Stimulated activated CD8-positive, alpha-beta memory T cell treated with anti-CD3 and anti-CD28 coated beads, Interleukin-4, amount 100 ng/mL, for 4 hours (primary cell): ENCODE measurements around the gene IL5.
"Not testable (repeated sequence)": the region's sequence is repeated elsewhere in the genome, so short reads cannot be mapped to it uniquely, and the experiment has no call there.

Experiments used
- DNase-seq, 2 donors: peaks; one replicate each; pipeline ENCODE4 v3.0.0-alpha.2; 2020; ENCODE audit warnings: low read depth in 2 of 2, low spot score in 1 of 2

IL5 gene

DNA sequence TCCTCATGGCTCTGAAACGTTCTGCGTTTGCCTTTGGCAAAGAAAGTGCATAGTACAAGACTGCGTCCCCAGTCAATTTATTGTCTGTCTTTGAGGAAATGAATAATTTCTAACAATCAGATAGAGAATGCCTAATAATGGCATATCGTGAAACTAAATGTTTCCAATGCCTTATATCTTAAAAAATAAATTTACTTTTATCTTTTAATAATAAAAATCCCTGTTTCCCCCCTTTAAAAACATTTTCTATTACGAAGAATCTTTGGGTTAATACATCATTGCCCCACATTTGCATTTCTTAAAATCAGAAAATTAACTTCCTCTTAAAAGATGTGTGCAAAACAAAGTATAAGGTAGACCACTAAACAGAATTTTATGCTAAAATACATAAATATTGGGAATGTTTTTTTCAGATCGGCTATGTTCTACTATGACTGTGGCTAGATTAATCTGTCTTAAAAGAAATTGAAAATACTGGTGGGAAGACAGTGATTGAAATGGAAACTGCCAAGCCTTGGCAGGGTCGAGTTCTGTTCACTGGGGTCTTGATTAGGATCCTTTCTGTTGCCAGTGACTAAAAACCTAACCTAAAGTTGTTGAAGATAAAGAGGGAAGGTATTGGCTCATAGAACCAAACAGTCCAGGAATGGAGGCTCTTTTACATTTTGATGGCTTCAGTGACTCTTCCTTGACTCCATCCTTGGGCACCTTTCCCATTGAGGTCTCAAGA lies at the start of gene IL5:
TSS of gene IL5 (minus strand) at position 51 of the 730 bp plus-strand sequence. CDS start at position 7, 44 bp downstream.
- DNase-seq: no peak

DNA sequence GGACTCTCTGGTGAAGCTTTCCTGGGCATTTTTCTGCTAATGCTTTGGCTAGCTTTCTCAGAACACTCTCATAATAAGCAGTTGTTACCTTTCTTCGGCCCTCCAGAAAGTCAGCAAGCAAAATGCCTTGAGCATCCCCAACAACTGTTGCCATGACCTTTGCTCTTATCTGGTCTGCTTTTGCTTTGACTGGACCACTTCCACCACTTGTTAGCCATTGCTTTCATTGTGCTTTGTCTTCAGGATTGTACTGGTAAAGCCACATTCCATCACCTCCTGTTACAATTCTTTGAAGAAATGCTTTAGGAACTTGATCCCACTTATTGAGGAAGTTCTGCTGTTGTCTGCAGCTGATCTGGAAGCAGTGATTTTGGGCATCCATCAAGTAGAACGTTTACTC lies 49.2 kb upstream of the IL5 start:
- no peak for DNase-seq

DNA sequence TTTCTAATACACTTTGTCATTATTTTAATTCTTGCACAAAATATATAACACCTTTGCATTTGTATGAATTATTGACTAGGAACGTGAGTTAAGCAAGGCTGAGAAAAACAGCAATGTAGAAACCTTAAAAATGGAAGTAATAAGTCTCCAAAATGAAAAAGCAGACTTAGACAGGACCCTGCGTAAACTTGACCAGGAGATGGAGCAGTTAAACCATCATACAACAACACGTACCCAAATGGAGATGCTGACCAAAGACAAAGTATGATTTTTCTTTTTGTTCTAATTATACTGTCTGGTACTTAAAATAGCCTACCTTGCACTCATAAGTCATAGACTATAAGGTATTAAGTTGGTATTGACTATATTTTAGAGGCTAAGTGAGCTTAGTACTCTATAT lies 47.8 kb upstream of the IL5 start:
- DNase-seq: no peak

DNA sequence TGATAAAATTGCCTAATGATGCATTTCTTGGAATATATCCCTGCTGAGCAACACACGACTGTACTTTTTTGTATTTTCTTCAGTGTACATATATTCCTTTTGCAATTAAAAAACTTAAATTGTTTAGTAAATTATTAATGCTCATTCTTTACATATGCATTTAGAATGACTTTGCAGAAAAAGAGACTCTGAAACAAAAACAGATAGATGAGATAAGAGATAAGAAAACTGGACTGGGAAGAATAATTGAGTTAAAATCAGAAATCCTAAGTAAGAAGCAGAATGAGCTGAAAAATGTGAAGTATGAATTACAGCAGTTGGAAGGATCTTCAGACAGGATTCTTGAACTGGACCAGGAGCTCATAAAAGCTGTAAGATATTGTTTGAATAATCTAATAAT lies 46.1 kb upstream of the IL5 start:
- DNase-seq: no peak

DNA sequence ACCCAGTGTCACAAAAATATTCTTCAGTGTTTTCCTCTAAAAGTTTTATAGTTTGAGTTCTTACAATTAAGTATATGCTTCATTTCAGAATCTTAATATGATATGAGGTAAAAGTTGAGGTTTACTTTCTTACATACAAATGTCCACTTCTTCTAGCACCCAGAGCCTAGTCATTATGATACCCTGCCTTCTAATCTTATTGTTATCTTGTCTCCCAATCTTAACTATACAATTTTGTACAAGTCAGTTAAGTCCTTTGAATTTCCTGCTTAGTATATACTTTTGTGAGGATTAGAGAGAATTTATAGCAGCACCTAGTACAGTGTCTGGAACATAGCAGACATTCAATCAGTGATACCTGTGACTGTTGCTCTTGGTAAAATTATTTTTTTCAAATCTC lies 42.7 kb upstream of the IL5 start:
- no peak for DNase-seq

DNA sequence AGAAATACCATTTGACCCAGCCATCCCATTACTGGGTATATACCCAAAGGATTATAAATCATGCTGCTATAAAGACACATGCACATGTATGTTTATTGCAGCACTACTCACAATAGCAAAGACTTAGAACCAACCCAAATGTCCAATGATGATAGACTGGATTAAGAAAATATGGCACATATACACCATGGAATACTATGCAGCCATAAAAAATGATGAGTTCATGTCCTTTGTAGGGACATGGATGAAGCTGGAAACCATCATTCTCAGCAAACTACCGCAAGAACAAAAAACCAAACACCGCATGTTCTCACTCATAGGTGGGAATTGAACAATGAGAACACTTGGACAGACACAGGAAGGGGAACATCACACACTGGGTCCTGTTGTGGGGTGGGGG lies 41.2 kb upstream of the IL5 start:
- not testable (repeated sequence) for DNase-seq

DNA sequence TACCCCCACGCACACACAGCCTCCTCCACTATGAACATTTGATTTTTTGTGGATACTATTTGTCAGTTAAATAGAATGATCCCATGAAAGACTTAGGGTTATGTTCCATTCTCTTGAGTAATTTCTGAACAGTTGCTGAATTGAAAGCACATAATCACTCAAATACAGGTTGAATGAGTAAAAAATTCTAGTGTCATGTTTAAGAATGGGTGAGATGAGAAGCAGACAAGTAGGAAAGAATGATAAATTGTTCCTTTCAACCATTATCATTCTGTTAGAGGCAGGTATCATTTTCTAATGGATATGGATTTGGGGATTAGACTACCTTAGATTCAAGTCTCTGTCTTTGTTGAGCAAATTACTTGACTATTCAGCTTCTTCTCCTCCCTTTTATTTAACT lies 32.8 kb upstream of the IL5 start:
- no peak for DNase-seq

DNA sequence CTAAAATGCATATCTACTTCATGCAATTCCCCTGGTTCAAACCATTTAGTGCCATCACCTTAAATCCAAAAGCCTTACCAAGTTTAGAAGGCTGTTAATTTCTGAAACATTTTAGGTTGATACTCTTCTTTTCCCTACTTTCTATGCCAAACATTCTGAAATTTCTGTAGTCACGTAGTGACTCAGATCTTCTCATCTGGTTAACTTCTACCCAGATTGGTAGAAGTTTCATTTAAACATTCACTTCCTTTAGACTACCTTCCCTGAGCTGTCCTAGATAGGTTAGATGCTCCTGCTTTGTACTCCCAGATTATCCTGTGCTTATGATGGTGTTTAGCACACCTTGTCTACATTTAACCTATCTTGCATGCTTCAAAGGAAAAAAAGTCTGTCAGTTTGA lies 23.3 kb upstream of the IL5 start:
- no peak for DNase-seq

DNA sequence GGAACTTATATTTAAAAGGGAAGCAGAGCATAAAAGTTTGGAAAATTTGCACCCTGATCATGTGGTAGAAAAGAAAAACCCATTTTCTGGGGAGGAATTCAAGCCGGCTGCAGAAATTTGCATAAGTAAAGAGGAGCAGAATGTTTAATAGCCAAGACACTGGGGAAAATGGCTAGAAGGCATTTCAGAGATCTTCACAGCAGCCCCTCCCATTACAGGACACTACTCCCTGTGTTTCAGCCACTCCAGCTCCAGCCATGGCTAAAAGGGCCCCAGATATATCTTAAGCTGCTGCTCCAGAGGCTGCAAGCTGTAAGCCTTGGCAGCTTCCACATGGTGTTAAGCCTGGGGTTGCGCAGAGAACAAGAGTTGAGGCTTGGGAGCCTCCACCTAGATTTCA lies 21.2 kb upstream of the IL5 start:
- not testable (repeated sequence) for DNase-seq

DNA sequence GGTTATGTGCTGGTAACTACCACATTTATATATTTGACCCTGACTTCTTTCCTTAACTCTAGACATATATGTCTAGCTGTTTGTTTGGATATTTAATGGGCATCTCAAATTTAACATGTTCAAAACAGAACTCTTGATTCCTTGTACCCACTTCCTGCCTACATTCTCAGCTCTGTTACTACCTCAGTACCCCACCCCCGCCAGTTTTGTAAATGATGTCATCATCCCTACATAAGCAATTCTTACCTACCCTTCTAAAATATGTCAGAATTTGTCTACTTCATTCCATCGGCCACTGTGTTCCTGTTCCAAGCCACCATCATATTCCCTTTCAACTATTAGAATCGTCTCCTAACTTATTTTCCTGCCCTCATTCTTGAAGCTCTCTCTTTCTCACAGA lies 18.3 kb upstream of the IL5 start:
- no peak for DNase-seq

DNA sequence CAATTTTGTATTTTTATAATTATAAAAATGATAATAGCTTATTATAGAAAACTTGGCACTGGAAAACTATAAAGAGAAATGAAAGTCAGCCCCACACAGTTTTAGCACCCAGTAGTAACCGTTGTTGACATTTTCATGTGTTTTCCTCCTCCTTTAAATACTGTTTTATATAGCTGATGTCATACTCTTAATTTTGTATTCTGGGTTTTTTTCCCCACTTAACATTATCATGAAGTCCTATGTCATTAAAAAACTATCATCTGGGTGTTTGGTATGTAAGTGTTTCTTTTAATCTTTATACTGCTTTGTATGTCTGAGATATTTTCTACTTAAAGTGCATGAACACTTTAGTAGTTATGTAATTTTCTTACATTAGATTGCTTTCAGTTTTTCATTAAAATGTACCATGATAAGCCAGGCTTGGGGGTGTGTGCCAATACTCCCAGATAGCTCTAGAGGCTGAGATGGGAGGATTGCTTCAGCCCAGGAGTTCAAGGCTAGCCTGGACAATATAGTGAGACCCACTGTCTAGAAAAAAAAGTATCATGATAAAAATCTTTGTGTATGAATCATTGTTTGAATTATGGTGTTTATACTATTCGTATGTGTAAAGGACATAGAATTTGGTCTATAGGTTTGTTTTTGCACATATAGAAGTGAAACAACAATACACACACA lies 16.2 kb upstream of the IL5 start:
- DNase-seq: no peak

DNA sequence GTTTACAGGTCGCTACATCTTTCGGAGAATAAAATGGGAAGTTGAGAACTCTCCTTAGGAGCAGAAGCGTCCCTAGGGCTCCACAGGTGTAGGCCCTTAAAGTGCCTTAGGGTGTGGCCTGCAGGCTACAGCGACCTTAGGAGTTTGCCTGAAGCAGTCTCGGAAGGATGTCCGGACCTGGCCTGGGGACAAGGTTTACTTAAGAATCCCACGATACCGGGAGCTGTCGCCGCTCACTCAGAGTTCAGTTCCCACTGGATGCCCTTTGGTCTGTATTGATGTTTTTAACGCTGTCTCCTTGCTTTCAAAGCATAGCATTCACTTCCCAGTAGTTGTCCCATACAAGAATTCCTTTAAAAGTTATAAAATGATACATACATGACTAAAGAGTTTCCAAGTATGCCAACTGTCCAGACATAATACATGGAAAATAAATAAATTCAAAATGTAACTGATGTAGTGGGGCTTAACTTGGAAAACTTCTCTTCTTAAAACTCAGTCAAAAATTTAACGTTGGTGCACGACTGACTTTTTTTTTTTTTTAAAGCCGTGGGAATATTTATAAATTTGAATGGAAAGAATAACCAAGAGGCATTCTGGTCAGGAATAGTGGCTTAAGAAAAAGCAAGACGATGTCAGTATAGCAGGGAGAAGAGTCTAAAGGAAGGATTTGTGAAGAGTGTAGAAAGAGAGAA lies 14.3 kb upstream of the IL5 start:
- peak in 1 of 2 donors; percentile 4 for DNase-seq

DNA sequence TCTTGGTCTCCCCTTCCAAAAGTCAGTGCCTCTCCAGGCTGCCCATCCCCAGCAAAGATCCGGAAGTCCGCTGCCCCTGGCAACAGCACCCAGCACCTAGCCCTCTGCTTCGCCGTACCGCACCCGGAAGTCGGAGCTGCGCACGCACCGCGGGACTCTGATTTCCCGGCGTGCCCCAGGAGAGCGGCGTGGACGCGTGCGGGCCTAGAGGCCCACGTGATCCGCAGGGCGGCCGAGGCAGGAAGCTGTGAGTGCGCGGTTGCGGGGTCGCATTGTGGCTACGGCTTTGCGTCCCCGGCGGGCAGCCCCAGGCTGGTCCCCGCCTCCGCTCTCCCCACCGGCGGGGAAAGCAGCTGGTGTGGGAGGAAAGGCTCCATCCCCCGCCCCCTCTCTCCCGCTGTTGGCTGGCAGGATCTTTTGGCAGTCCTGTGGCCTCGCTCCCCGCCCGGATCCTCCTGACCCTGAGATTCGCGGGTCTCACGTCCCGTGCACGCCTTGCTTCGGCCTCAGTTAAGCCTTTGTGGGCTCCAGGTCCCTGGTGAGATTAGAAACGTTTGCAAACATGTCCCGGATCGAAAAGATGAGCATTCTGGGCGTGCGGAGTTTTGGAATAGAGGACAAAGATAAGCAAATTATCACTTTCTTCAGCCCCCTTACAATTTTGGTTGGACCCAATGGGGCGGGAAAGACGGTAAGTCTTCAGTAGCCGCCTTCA lies 13.6 kb upstream of the IL5 start, which contains the start of gene RAD50:
TSS of gene RAD50 (plus strand) at position 215 of the 715 bp plus-strand sequence. CDS start at position 563, 348 bp downstream.
- DNase-seq: peak; percentile 83 to 87

DNA sequence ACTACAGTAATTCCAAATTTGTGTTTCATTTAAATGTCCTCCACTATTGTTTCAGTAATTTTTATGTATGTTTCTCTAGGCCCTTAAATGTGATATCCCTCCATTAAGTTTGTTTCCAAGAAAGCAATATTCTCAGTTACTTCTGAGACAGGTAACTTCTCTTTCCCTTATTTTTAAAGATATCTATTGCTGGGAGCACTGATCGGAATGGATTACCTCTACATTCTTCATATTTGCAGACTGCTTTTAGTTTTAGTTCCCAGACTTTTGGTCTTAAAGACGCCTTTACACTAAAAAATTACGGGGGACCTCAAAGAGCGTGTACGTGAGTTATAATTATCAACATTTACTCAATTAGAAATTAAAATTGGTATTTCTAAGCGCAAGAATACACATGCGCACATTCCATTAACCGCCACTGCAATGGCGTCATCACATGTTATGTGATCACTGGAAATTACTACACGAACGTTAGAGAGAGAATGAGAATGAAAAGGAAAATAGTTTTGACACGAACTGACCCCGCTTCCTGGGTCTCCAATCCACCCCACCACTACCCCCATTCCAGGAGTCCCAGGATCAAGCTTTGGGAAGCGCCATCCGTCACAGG lies 12.9 kb upstream of the IL5 start:
- DNase-seq: no peak

DNA sequence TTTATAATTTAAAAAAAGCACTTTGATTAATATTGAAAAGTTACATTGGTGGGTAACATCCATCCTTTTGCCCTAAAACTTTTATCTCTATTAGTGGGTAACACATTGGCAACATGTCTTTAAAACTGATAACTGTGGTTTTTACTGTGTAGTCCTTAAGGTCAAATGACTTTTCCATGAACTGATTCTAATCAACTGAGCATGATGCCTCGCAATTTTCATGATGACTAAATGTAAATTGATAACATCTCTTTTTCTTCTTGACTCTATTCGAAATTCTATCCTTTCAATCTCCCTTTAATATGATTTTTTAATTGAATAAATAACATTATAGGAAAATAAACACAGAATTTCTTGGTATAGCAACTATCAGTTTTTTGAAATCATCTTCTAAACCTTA lies 6.3 kb upstream of the IL5 start:
- DNase-seq: no peak

DNA sequence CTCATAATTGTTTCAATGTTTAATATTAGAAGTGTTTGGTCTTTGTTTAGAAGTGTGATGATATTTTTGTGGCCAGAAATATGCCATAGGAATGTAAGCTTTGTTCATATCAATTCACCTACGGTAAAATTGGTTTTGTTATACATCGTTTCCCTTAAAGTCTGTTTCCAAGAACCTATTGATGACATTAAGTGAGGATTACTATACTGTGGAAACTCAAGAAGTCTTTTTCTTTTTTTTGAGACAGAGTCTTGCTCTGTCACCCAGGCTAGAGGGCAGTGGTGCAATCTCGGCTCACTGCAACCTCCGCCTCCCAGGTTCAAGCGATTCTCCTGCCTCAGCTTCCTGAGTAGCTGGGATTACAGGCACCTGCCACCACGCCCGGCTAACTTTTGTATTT lies 5.5 kb upstream of the IL5 start:
- not testable (repeated sequence) for DNase-seq

DNA sequence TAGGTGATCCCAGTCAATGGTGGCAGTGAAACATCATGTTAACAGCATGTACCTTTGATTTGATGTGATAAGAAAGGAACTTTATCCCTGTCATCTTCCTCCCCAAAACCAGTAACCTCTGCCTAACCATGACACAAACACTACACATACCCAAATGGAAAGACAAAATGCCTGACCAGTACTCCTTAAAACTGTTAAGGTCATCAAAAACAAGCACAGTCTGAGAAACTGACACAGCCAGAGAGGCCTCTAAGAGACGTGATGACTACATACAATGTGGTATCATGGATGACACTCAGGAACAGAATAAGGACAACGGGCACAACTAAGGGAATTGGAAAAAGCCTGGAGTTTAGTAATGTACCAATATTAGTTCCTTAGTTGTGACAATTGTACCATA lies 3.9 kb upstream of the IL5 start:
- DNase-seq: no peak

DNA sequence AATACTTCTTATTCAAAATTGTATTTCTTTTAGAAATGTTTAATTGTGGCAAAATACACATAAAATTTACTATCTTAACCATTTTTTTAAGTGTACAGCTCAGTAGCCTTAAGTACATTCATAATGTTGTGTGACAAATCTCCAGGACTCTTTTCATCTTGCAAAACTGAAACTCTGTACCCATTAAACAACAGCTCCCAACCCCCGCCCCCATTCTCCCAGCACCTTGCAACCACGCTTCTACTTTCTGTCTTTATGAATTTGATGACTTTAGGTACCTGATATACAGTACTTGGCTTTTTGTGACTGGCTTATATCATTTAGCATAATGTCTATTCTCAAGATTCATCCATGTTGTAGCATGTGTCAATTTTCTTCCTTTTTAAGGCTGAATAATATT lies 2.8 kb upstream of the IL5 start:
- no peak for DNase-seq

DNA sequence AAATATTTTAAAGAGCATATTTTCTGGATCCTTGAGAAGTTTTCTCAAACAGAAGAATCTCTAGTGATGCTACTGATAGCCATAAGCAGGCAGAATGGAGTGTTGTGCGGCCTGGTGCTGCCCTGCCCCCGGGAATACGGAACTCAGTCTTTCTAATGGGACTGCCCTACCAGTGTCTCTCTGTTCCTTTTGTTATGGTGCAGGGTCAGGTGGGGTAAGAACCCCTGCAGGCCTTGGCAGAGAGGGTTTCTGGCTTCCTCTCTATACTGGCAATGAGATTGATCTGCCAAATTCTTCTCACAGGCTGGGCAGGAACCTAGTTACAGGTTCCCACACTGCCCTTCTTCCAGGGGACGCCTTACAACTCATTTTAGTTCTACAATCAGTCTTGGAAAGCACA lies 2.6 kb downstream of the IL5 start:
- DNase-seq: no peak

DNA sequence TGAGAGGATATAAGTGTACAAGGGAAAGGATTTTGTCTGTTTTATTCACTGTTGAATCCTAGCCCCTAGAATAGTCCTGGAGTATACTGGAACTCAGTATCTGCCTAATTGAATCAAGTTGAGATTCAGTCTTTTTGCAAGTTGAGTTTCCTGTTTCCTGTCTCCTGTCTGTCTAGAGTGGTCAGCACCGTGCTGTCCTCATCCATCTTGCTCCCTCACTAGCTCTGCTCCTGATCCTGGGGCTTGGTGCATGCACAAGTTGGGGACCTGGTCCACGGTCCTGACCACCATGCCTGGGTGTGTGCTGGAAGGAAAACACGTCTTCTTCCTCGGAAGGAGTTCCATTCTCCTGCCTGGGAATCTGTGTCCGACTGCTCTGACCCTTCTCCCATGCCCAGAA lies 3.2 kb downstream of the IL5 start:
- DNase-seq: no peak

DNA sequence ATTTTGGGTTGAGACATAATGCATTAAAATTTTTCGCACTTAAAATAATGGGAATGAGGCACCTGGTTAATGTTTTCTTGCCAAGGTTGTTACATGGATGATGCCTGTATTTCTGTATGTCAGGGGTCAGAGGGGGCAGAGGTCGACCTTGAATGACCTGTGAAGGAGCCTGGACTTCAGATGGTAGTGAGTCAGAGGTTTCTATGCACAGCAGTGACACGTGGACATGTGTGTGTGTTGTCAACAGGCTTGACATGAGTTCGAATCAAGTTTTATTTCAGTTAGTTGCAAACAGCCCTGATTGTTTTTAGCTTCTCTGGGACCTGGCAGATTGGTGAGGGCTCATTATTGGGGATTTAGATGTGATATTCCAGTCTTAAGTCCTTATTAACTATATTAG lies 3.6 kb downstream of the IL5 start:
- no peak for DNase-seq
